A549 treated with Hydrocortisone at 1 μM for 4 hours (cell line): ENCODE data around the gene CXCL13. TPM values are rescaled to one million over a fixed set of nuclear protein-coding genes. Genes with fewer than 3 reads are reported as not detected.

ENCODE experiments used
- total RNA-seq: library from RNA; stranded (reverse); fragments of 200-300 nt; extraction: Qiagen RNA extraction; gene quantifications from 5 replicates; pipeline ENCODE4 v1.2.3, GENCODE V29; 2022

The CXCL13 gene
- not detected in 5 replicates for total RNA-seq

GRCh38 chr4:77605210-77605902 is at the start of gene CXCL13:
Gene CXCL13, plus strand, starts transcription at chr4:77605820. Its CDS starts 46 bp downstream, at chr4:77605866.

Other genes with a start within 250 kb of the CXCL13 start
- gene CNOT6L, start 213.5 kb downstream of the CXCL13 start, total RNA-seq = 6.2 to 12.0 TPM (median 9.4 TPM) in 5 replicates